ENCODE data around the gene TYW1B. TPM values are rescaled to one million over a fixed set of nuclear protein-coding genes. Genes with fewer than 3 reads are reported as not detected.

The TYW1B gene
- total and polyA plus RNA-seq, 2 of the 4 experiments (the other 2 are of a cell fraction) = 1.0 to 1.8 TPM

DNA sequence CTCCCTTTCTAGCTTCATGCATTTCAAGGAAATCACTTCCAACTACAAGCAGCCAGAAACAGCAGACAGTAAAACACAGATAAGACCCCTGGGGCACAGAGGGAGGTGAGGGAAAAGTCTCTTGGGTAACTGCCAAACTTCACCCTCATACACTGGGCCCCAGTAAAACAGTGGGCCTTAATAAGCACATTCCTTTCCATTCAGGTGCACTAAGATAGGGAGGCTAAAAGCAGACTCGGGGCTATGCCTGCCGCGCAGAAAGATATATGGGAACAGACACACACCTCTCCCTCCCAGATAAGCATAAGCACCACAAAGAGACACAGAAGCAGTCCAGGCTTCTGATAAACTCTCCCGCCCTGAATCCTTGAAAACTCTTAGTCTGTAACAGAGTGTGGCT lies 117.0 kb downstream of the TYW1B start:
- no peak for ATAC-seq (ENCODE audit: low read depth)
- Histone ChIP-seq H4K8ac (ENCODE audit: low read depth in 2 of 2, low read length in 2 of 2) (no peak overlapping the region), H2AK9ac (replicated peaks; ENCODE audit: low read depth, low read length, poor library complexity) (no peak overlapping the region), H2BK5ac (ENCODE audit: low read depth, low read length, poor library complexity, severe bottlenecking) (no peak overlapping the region), H2BK20ac (ENCODE audit: low read depth, low read length) (no peak overlapping the region), H3K4me1 (ENCODE audit: control insufficient read depth, insufficient read depth, low read length) (no peaks in the 10 kb centered on the region), H4K5ac (ENCODE audit: low read depth, low read length) (no peak overlapping the region), H2AFZ (replicated peaks; ENCODE audit: low read length, poor library complexity) (no peak overlapping the region), H3K27me3 (ENCODE audit: control insufficient read depth, insufficient read depth, low read length) (no peaks in the 10 kb centered on the region), H4K20me1 (ENCODE audit: insufficient read depth, low read length) (no peaks in the 10 kb centered on the region), H3K4me3 (ENCODE audit: insufficient read depth, low read depth, low read length) (no peak overlapping the region), H2BK120ac (ENCODE audit: low read depth, low read length) (no peak overlapping the region), H3K14ac (replicated peaks; ENCODE audit: low read depth, low read length) (no peak overlapping the region), H3K4ac (ENCODE audit: low read depth, low read length) (no peak overlapping the region), H3K56ac (ENCODE audit: extremely low read depth, insufficient read depth, low read length) (no peak overlapping the region), H3K4me2 (ENCODE audit: low read depth, low read length) (no peak overlapping the region), H4K91ac (ENCODE audit: insufficient read depth, low read depth, low read length) (no peak overlapping the region), H3K9me1 (ENCODE audit: insufficient read depth, low read length) (no peaks in the 10 kb centered on the region), H3K18ac (ENCODE audit: low read depth, low read length) (no peak overlapping the region), H3K79me1 (ENCODE audit: low read depth in 1 of 2, low read length in 2 of 2) (no peaks in the 10 kb centered on the region), H3K36me3 (ENCODE audit: control insufficient read depth, insufficient read depth, low read length) (no peaks in the 10 kb centered on the region), H3K9ac (ENCODE audit: low read depth, low read length) (no peak overlapping the region), H2BK15ac (ENCODE audit: low read depth, low read length) (no peak overlapping the region), H3K27ac (ENCODE audit: insufficient read depth, low read length) (no peak overlapping the region), H2AK5ac (ENCODE audit: low read depth, low read length) (no peak overlapping the region), H3K23ac (ENCODE audit: low read depth, low read length) (no peak overlapping the region), H3K9me3 (ENCODE audit: control insufficient read depth, insufficient read depth, low read length) (no peaks in the 10 kb centered on the region)
- ChIA-PET CTCF (no interaction called here), POLR2A (ENCODE audit: unreplicated experiment) (no interaction called here)
- WGBS, 2 experiments (ENCODE audit: extremely low coverage in 2 of 2, insufficient read length in 1 of 2) = 67% methylated on average over 1 of the region's 4 CpGs; no CpG with 5 or more reads in 1 of the 2 experiments
- no peak for TF ChIP-seq RCOR1 (IDR thresholded peaks at IDR 0.05; ENCODE audit: insufficient replicate concordance, low read length)
- TF ChIP-seq, protein P1, sequence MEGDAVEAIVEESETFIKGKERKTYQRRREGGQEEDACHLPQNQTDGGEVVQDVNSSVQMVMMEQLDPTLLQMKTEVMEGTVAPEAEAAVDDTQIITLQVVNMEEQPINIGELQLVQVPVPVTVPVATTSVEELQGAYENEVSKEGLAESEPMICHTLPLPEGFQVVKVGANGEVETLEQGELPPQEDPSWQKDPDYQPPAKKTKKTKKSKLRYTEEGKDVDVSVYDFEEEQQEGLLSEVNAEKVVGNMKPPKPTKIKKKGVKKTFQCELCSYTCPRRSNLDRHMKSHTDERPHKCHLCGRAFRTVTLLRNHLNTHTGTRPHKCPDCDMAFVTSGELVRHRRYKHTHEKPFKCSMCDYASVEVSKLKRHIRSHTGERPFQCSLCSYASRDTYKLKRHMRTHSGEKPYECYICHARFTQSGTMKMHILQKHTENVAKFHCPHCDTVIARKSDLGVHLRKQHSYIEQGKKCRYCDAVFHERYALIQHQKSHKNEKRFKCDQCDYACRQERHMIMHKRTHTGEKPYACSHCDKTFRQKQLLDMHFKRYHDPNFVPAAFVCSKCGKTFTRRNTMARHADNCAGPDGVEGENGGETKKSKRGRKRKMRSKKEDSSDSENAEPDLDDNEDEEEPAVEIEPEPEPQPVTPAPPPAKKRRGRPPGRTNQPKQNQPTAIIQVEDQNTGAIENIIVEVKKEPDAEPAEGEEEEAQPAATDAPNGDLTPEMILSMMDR (conservative IDR thresholded peaks at IDR 0.05; ENCODE audit: low read depth, low read length) = no peak
- no peak for TF ChIP-seq NFE2L2 (IDR thresholded peaks at IDR 0.05; ENCODE audit: low read depth, low read length)
- TF ChIP-seq, protein P2, sequence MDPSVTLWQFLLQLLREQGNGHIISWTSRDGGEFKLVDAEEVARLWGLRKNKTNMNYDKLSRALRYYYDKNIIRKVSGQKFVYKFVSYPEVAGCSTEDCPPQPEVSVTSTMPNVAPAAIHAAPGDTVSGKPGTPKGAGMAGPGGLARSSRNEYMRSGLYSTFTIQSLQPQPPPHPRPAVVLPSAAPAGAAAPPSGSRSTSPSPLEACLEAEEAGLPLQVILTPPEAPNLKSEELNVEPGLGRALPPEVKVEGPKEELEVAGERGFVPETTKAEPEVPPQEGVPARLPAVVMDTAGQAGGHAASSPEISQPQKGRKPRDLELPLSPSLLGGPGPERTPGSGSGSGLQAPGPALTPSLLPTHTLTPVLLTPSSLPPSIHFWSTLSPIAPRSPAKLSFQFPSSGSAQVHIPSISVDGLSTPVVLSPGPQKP (IDR thresholded peaks at IDR 0.05; ENCODE audit: borderline replicate concordance, low read depth, low read length) = no peak
- no peak for TF ChIP-seq MAZ (IDR thresholded peaks at IDR 0.05; ENCODE audit: borderline replicate concordance, low read depth, low read length)
- TF ChIP-seq RAD21 (IDR thresholded peaks at IDR 0.05; ENCODE audit: low read length) = no peak
- TF ChIP-seq, protein P3, sequence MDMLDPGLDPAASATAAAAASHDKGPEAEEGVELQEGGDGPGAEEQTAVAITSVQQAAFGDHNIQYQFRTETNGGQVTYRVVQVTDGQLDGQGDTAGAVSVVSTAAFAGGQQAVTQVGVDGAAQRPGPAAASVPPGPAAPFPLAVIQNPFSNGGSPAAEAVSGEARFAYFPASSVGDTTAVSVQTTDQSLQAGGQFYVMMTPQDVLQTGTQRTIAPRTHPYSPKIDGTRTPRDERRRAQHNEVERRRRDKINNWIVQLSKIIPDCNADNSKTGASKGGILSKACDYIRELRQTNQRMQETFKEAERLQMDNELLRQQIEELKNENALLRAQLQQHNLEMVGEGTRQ (IDR thresholded peaks at IDR 0.05; ENCODE audit: low read depth, low read length) = no peak
- no peak for TF ChIP-seq BHLHE40 (IDR thresholded peaks at IDR 0.05; ENCODE audit: low read depth, low read length)
- no peak for TF ChIP-seq FOS (IDR thresholded peaks at IDR 0.05; ENCODE audit: low read depth, low read length)
- TF ChIP-seq SMC3 (IDR thresholded peaks at IDR 0.05; ENCODE audit: low read depth, low read length) = no peak
- TF ChIP-seq CHD1 (IDR thresholded peaks at IDR 0.05; ENCODE audit: low read depth, low read length) = no peak
- no peak for TF ChIP-seq MAFK (IDR thresholded peaks at IDR 0.05; ENCODE audit: low read depth, low read length)
- no peak for TF ChIP-seq RFX5 (IDR thresholded peaks at IDR 0.05; ENCODE audit: low read depth, low read length)
- TF ChIP-seq CEBPB (IDR thresholded peaks at IDR 0.05; ENCODE audit: low read depth, low read length) = no peak
- no peak for TF ChIP-seq MXI1 (IDR thresholded peaks at IDR 0.05; ENCODE audit: borderline replicate concordance, low read depth, low read length)
- no peak for TF ChIP-seq POLR2A (IDR thresholded peaks at IDR 0.05; ENCODE audit: low read depth, low read length)
- in situ Hi-C loops (cut with MboI; ENCODE audit: low sequenced_read_pairs) = no loop called here
- dilution Hi-C loops (cut with HindIII; ENCODE audit: low sequenced_read_pairs, unreplicated experiment) = no loop called here
- intact Hi-C loops (cut with micrococcal nuclease) = no loop called here
- BruUV-seq (replicated peaks) = no TSS peak
- DNase-seq = no peak

Measured in IMR-90 (cell line).